Colon (tissue), 2 donors: Measurements from ENCODE around the gene CDC34.
"Not testable (repeated sequence)": the region's sequence is repeated elsewhere in the genome, so short reads cannot be mapped to it uniquely, and the experiment has no call there.

Experiments
- FAIRE-seq: peaks from 2 replicates; lab custom pipeline; 2012; peaks lifted over from hg19 to GRCh38; lab: Jason Lieb, UNC
- donor health status: control.
- donor health status: control.

The CDC34 gene

DNA sequence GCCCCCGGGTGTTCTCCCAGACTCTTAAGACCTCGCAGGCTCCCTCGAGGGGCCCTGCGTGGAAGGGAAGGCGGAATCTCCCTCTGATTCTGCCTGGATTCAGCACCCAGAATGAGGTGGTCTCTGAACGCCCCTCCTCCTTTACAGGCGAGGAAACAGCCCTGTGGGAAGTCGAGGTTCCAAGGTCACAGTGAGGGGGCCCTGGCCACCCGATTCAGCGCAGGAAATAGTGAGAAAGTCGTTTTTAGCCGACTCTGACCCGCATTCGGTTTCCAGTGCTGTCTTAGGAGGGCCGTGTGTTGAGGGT is 41.9 kb downstream of the CDC34 start:
- FAIRE-seq, result no peak

DNA sequence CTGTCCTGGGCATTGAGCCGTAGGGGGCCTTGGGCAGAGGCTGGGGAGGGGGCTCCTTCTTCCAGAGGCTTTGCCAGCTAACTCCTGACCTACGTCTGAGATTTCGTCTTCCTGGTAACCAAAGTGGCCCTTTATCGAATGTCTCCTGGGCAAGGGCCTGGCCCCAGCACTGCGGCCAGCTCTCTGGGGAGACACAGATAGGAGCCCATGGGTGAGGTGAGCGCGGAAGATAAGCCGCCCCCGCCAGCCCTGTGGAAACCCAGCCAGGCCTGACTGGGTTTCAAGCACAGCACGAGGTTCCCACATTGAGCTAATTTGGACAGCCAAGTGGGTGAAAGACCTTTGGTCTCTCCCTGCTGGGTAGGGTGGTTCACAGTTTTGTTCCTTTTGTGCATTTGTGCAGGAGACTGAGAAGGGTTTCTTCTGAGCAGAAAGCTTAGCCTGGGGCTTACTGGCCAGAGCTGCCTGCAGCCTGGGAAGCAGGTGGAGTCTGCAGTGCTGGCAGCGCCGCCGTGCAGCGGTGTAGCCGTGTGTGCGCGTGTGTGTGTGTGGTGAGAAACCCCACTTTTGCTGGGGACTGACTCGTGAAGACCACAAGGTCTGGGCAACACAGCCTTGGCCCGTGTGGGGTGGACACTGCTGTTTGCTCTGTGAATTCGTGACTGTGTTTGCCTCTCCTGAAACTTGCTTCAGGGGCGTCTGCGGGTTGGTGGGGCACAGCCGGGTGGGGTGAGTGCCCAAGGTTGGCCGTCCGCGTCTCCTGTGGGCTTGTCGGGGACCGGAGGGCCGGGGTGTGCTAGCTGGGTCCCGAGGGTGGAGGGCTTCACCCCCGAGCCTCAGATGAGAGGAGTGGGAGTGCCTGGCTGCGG is 43.3 kb downstream of the CDC34 start:
- FAIRE-seq, result no peak

DNA sequence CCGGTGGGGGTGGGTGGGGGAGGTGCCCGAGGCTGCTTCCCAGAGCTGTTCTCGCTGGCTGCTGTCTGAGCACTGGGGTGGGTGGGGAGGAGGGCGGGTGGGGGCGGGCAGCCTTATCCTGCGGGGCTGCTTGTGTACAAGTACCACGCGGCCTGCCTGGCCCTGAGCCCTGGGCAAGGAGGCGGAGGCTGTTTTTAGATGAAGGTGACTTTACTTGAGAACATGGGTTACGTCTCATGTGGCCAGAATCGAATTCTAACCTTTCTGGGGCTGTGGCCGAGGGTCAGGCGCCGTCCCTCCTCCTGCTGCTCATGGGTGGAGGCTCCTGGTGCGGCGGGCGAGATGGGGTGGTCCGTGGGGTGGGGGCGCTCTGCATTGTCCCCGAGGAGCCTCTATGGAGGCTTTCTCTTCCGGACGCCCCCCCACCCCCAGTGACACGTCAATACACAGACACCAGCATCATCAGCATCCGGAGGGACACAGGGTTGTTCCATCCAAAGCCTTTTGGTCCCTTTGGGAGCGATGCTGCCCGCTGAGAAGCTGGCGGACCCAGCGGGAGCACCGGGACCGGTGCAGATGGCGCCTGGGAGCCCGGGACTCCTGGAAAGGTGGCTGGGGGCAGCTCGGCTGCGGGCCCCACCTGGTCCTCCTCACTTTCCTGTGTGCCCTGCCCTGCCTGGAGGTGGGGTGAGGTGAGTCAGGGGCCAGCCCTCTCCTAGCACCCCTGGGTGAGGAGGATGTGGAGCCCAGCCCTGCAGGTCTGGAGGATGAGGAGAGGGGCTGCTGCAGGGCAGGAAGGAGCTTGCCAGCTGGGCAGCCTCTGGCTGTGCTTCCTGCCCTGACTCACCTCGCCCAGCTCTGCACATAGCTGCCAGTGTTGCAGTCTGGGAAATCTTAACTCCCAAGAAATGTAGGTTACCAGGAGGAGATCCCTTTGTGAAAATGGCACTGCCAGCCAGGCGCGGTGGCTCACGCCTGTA is 44.3 kb downstream of the CDC34 start:
- no peak for FAIRE-seq

DNA sequence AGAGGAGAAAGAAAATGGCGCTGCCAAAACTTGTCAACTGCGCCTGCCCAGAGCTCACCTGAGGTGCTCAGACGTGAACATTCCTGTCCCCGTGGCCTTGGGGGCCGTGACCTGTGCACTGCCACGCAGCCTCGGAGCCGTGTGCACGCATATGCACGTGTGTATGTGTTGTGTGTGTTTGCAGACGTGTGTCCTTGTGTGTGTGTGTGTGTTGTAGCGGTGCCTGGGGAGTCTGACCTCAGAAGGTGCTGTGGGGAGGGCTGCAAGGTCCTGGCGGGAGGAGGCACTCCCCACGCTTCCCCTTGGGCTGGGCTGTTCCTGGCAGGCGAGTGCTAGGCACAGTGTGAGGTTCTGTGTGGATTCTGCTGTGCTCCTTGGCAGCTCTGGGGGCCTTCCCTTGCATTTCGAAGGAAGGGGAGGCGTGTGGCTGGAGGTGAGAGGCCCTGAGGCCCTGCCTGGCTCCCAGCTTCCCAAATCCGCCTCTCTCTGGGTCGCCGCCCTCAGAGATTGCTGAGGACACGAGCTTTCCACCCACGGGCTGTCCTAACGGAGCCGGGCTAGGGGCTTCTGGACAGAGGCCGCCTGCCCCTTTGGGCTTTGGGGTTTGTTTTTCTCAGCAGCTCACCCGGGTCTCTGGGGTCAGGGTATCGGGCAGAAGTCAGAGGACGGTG is 45.3 kb downstream of the CDC34 start:
- FAIRE-seq, result no peak

DNA sequence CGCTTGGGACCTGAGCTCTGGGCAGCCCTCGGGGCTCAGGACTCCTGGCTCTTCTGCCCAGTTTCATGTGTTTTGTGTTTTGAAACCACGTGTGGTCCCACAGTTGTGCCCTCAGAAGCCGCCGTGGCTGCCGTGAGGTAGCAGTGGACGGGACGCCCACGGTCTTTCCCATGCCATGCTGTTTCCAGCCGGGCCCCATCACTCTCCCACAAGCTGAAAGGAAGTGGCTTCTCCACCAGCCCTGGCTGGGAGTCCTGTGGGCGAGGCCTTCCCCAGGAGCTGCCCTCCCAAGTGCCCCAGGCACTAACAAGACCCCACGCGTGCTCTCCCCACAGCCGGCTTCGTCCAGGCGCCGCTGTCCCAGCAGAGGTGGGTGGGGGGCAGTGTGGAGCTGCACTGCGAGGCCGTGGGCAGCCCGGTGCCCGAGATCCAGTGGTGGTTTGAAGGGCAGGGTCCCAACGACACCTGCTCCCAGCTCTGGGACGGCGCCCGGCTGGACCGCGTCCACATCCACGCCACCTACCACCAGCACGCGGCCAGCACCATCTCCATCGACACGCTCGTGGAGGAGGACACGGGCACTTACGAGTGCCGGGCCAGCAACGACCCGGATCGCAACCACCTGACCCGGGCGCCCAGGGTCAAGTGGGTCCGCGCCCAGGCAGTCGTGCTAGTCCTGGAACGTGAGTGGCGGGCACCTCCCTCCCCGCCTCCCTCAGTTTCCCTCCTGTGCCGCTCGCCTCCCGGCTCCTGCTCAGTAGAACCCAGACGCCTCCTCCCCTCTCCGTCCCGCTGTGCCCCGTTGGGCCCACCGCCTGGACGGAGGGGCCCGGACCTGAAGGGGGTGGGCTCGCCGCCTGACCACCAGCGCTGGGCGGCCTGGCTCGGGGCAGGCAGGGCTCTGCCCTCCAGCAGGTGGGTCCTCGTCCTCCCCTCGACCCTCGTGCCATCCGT is 46.2 kb downstream of the CDC34 start:
- FAIRE-seq, result no peak

DNA sequence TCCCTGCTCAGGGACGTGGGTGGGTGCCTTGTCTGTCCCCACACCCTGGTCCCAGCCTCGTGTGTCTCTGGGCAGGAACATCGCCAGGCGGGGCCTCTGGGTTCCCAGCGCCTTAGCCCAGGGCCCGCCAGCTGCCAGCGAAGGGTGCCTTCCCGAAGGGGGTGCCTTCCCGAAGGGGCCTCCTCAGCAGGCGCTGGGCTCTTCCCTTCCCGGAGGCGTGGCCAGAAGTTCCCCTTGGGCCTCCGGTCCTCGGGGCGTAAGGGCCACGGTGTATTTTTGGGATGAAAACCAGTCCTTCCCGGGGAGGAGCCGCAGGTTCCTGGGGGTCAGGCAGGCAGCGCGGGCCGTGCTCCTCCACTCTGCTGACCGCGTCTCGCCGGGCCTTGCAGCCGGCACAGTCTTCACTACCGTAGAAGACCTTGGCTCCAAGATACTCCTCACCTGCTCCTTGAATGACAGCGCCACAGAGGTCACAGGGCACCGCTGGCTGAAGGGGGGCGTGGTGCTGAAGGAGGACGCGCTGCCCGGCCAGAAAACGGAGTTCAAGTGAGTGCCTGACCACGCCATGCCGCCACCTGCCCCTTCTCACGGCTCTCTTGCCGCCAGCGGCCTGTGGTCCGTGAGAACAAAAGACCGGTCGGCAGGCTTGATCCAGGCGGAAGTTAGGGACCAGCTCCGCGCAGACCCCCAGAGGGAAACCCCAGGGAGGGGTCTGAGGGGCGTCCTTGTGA is 47.7 kb downstream of the CDC34 start:
- FAIRE-seq, result no peak

DNA sequence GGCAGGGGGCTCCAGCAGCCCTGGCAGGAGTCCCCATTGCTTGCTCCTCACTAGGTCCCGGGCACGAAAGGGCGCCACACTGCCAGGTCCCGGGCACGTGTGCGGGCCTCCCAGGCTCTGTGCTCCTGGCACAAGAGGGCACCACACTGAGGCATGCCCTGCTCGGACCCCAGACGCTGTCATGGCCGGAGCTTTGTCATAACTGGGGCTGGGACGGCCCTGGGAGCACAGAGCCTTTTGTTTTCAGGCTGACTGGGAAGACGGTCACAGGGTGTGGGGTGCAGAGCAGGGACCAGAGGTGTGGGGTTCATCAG is 48.2 kb downstream of the CDC34 start:
- no peak for FAIRE-seq

DNA sequence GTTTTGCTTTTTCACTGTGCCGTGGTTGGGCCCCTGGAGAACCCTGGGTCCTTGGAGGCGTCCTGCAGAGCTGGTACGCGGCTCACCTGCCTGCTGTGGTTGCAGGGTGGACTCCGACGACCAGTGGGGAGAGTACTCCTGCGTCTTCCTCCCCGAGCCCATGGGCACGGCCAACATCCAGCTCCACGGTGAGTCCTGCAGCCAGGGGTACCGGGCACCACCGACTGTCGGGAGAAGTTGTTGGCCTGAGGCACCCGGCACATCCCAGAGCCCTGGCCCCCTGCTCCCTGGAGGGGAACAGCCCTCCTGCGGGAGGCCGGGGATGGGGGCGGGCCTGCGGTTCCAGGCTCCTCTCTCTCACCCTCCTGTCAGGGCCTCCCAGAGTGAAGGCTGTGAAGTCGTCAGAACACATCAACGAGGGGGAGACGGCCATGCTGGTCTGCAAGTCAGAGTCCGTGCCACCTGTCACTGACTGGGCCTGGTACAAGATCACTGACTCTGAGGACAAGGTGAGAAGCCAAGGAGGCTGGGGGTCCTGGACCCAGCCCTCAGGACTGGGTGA is 48.8 kb downstream of the CDC34 start:
- no peak for FAIRE-seq

DNA sequence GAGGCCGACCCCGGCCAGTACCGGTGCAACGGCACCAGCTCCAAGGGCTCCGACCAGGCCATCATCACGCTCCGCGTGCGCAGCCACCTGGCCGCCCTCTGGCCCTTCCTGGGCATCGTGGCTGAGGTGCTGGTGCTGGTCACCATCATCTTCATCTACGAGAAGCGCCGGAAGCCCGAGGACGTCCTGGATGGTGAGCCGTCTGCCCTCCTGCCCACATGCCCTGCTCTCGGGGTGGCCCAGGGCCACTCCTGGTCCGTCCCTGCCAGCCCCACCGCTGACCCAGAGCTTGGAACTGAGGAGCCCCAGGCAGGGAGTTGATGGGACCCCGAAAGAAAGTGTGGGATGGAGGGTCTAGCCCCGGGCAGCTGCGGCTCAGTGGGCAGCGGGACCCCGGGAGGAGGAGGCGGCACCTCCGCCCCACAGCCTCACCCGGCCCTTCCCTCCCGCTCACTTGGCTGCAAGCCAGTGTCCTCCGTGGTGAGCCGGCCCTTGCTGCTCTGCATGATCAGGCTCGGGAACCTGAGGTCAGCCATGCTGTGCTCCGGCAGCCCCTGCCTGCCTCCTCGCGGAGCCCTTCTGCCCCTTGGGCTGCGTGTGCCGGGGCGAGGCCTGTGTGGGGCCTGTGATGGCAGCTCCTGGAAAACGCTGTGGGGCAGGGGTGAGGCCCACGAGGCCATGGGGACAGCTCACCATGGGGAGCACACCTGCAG is 50.0 kb downstream of the CDC34 start:
- no peak for FAIRE-seq

DNA sequence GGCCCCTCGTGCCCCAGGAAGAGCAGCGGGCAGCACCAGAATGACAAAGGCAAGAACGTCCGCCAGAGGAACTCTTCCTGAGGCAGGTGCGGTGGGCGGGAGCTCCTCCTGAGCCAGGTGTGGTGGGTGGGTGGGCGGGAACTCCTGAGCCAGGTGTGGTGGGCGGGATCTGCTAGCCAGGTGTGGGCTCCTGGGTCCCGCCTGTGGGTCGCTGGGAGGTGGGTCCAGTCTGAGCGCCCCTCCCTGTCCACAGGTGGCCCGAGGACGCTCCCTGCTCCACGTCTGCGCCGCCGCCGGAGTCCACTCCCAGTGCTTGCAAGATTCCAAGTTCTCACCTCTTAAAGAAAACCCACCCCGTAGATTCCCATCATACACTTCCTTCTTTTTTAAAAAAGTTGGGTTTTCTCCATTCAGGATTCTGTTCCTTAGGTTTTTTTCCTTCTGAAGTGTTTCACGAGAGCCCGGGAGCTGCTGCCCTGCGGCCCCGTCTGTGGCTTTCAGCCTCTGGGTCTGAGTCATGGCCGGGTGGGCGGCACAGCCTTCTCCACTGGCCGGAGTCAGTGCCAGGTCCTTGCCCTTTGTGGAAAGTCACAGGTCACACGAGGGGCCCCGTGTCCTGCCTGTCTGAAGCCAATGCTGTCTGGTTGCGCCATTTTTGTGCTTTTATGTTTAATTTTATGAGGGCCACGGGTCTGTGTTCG is 51.1 kb downstream of the CDC34 start:
- no peak for FAIRE-seq

DNA sequence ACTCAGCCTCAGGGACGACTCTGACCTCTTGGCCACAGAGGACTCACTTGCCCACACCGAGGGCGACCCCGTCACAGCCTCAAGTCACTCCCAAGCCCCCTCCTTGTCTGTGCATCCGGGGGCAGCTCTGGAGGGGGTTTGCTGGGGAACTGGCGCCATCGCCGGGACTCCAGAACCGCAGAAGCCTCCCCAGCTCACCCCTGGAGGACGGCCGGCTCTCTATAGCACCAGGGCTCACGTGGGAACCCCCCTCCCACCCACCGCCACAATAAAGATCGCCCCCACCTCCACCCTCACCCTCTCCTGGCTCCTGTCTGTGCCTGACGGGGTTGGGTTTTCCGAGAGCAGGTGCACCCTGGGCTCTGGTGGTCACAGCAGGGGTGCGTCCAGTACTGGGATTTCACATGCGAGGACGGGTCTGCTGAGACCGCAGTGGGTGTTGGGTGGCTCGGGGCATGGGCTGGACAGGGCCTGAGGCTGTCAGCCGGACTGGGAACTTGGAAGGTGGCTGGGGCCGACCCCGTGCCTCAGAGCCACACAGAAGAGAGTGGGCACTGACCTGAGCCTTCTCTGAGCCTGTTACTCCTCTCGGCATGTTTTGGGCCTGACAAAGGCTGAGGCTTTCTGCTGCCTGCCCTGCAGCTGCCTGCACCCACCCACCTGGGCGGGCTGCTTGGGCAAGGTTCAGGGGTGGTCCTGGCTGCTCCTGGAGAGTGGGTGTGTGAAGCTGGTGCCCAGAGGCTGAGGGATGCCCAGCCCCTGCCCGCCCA is 51.8 kb downstream of the CDC34 start:
- FAIRE-seq, result no peak

DNA sequence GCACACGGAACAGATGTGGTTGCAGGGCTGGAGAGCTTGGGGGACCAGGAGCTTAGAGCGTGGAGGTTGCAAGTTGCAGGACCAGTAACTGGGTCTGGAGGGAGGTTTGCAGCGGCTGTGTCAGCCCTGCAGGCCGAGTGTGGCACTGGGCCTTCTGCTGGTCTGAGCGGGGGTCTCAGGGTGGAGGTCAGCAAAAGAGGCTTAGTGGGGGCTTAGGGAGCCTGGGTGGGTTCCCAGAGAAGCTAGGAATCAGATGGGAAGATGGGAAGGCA is 52.3 kb downstream of the CDC34 start:
- FAIRE-seq, result no peak

DNA sequence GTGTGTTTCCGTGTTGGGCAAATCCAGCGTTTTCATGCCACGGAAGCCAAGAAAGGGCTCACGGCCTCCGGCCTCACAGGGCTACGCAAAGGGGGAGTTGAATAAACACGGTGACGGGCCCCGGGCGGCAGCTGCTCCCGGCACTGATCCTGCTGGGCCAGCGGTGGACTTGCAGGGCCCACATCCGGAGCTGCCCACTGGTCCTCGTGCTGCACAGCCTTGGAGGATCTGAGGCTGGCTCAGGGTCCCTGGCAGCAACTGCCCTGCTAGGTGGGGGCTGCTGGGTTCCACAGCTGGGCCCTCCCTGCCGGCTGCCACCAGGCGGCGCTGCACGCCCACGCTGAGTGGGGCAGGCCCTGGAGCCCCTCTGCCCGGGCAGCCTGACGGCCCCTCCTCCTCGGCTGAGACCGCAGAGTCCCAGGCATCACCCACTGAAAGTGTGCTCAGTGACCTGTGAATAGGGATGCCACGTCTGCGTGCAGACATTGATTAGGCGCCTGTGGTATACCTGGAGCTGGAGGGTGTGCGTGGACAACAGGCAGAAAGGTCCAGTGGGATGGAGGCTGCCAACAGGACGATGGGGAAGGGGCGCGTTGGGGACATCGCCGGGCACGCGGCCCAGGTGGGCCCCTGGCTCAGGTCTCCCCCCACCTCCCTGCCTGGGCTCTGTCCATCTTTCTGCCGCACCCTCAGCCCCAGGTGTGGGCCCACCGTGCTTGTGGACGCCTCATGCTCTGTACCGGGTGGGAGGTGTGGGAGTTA is 52.9 kb downstream of the CDC34 start:
- no peak for FAIRE-seq

DNA sequence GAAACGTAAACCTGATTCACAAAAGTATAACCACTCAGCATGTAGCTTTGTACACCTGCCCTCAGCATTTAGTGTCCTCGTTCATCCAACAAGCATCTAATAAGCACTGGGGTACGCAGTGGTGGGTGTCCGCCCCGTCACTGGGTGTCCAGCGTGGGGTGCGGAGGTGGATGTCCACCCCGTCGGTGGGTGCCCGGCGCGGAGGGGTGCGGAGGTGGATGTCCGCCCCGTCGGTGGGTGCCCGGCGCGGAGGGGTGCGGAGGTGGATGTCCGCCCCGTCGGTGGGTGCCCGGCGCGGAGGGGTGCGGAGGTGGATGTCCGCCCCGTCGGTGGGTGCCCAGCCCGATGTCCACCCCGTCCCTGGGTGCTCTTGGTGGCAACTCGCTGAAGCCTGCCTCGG is 53.6 kb downstream of the CDC34 start:
- not testable (repeated sequence) for FAIRE-seq

DNA sequence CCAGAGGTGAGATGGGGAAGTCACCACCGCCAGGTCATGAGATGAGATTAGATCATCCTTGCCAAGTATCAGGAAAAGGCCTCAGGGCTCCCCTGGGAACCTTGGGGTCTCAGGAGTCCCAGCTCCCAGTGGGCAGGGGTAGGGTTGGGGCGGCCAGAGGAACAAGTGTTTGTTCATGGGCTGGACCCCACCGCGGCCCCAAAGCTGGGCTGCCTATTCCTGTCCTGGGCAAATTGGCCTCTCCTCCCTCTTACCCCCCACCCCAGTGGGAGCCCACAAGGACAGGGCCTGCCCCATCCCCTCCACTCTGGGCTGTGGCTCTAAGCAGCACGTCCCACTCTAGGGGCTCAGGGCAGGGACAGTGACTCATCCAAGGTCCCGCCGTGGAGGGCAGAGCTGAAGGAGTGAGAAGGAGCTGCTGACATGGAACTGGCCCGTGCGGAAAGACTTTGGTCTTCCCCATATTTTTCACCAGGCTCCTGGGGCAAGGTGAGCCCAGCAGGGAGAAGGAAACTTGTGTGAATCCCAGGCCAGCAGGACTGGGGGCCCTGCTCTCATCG is 54.1 kb downstream of the CDC34 start:
- no peak for FAIRE-seq

DNA sequence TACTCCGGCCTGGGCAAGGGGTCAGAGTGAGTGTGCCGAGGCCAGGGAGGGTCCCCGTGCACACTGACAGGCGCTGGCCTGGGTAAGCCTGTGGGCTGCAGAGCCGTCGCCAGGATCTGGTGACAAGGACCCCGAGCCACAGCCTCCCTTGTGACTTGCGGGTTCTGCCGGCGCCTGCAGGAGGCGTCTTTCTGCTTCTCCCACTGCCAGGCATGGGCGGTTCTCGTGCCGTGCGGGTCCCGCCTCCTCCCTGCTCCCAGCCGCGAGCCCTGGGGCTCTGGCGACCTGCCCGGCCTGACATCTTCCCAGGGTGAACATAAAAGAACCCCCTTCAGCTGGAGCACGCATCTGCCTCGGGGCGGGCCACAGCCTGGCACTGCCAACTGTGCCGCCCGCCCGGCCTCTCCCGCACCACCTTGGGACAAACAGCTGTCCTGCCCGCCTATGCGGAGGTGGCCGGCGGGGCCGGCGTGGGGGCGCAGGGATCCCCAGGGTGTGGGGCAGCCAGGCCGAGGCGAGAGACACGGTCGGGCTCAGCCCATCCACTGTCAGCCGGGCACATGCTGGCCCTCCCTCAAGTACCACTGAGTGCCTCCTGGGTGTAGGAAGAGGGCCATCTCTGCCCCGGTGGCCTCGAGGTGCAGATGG is 56.7 kb downstream of the CDC34 start:
- FAIRE-seq, result no peak
